Nephron progenitor cell (in vitro differentiated cells): Measurements from ENCODE around the gene ALDH6A1.

Experiments used
- DNase-seq: peaks from one replicate; pipeline ENCODE4 v3.0.0; 2021
- H3K27ac Mint-ChIP-seq: 2 replicates; pipeline ENCODE4 v1.8.0; 2021; ENCODE audit warnings: mild to moderate bottlenecking, moderate library complexity, mixed read lengths
- H3K27me3 Mint-ChIP-seq: 2 replicates; pipeline ENCODE4 v1.8.0; 2021; ENCODE audit warnings: mild to moderate bottlenecking, low read depth, mixed read lengths; ENCODE audit not compliant: poor library complexity
- H3K36me3 Mint-ChIP-seq: 2 replicates; pipeline ENCODE4 v1.8.0; 2021; ENCODE audit warnings: low read depth, mixed read lengths
- H3K4me1 Mint-ChIP-seq: 2 replicates; pipeline ENCODE4 v1.8.0; 2021; ENCODE audit warnings: mixed read lengths
- H3K4me3 Mint-ChIP-seq: 2 replicates; pipeline ENCODE4 v1.8.0; 2021; ENCODE audit warnings: mild to moderate bottlenecking, moderate library complexity, mixed read lengths
- H3K9me3 Mint-ChIP-seq: 2 replicates; pipeline ENCODE4 v1.8.0; 2021; ENCODE audit warnings: mild to moderate bottlenecking, moderate library complexity, mixed read lengths
- TF ChIP-seq, protein P1 (sequence below): fragments of 200-600 bp; sonication (generic); IDR thresholded peaks from 2 replicates; pipeline ENCODE4 v1.5.0; 2021; ENCODE audit warnings: antibody characterized with exemption

ALDH6A1 gene

DNA sequence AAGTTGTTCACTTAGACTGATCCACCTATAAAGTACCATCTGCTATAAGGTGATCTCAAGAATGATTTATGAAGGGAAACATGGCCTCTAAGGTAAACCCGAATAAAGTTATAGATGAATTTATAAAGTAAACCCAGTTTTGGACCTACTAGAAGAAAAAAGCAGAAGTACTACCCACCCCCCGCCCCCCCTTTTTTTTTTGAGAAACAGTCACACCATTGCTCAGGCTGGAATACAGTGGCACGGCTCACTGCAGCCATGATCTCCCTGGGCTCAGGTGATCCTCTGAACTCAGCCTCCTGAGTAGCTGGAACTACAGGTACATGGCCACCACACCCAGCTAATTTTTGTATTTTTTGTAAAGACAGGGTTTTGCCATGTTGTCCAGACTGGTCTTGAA, 69.1 kb downstream of the ALDH6A1 start:
- H3K27me3 Mint-ChIP-seq: no peaks in the 10 kb centered on the region
- DNase-seq: no peak
- no peak overlapping the region for H3K4me3 Mint-ChIP-seq
- H3K27ac Mint-ChIP-seq: no peak overlapping the region
- H3K9me3 Mint-ChIP-seq: no peaks in the 10 kb centered on the region
- peaks cover 17% of the 10 kb centered on the region for H3K4me1 Mint-ChIP-seq
- TF ChIP-seq, protein P1, sequence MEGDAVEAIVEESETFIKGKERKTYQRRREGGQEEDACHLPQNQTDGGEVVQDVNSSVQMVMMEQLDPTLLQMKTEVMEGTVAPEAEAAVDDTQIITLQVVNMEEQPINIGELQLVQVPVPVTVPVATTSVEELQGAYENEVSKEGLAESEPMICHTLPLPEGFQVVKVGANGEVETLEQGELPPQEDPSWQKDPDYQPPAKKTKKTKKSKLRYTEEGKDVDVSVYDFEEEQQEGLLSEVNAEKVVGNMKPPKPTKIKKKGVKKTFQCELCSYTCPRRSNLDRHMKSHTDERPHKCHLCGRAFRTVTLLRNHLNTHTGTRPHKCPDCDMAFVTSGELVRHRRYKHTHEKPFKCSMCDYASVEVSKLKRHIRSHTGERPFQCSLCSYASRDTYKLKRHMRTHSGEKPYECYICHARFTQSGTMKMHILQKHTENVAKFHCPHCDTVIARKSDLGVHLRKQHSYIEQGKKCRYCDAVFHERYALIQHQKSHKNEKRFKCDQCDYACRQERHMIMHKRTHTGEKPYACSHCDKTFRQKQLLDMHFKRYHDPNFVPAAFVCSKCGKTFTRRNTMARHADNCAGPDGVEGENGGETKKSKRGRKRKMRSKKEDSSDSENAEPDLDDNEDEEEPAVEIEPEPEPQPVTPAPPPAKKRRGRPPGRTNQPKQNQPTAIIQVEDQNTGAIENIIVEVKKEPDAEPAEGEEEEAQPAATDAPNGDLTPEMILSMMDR: no peak
- H3K36me3 Mint-ChIP-seq: peaks cover 6% of the 10 kb centered on the region

DNA sequence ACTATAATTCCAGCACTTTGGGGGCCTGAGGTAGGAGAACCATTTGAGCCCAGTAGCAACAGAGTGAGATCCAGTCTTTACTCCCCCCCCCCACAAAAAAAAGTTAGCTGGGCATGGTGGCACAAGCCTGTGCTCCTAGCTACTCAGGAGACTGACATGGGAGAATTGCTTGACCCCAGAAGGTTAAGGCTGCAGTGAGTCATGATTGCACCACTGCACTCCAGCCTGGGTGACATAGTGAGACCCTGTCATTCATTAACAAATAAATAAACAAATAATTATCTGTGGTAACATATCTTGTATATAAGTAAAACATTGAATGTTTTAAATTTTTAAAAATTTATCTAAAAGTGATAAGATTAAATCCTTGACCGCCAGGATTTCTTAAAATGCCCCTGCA, 70.0 kb downstream of the ALDH6A1 start:
- peaks cover 3% of the 10 kb centered on the region for H3K27me3 Mint-ChIP-seq
- H3K4me1 Mint-ChIP-seq: peaks cover 8% of the 10 kb centered on the region
- peaks cover 6% of the 10 kb centered on the region for H3K36me3 Mint-ChIP-seq
- no peak for DNase-seq
- no peak overlapping the region for H3K4me3 Mint-ChIP-seq
- no peaks in the 10 kb centered on the region for H3K9me3 Mint-ChIP-seq
- TF ChIP-seq, protein P1: no peak
- no peak overlapping the region for H3K27ac Mint-ChIP-seq

DNA sequence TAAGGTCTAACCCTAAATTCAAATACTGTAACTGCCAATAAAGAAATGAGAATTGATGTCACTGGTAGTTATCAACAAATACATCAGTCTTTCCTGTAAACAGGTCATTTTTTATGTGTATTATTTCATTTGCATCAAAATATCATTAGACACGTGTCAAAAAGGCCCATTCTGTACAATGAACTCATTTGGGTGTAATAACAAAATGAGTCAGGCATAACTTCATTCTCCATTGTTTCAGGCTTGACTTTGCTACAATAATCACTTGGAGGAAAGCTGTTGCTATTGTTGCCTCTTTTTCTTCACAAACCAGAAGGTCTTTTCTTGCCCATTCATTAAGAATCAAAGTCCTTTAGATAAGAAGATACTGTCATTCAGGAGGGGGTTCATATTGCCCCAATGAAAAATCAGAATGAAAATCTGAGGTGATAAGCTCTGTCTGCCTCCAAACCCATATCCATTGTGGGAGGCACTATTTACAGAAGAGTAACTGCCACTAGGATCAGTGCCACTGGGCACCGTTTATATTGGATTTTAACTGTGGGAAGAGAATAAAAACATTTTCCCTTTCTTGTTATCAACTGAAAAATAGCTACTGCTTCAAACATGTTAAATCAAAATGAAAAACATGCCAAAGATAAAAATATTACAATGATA, 75.3 kb downstream of the ALDH6A1 start:
- Mint-ChIP-seq H3K36me3 (peaks cover 20% of the 10 kb centered on the region), H3K27ac (no peak overlapping the region), H3K27me3 (peaks cover 3% of the 10 kb centered on the region), H3K4me1 (no peaks in the 10 kb centered on the region), H3K4me3 (no peak overlapping the region), H3K9me3 (no peaks in the 10 kb centered on the region)
- no peak for DNase-seq
- TF ChIP-seq, protein P1: no peak
